WERI-Rb-1 (cell line): Measurements from ENCODE around the gene ACTL8.

Experiments
- DNase-seq: peaks from one replicate; pipeline ENCODE4 v3.0.0-alpha.2; 2020
- H3K27ac ChIP-seq: fragments of 250-450 bp; sonication (Bioruptor Pico); 2 replicates; pipeline ENCODE4 v1.5.1; 2020; ENCODE audit warnings: mild to moderate bottlenecking, moderate library complexity
- H3K27me3 ChIP-seq: fragments of 250-450 bp; sonication (Bioruptor Pico); 2 replicates; pipeline ENCODE4 v1.5.1; 2021; ENCODE audit warnings: mild to moderate bottlenecking, low read depth, moderate library complexity; ENCODE audit not compliant: insufficient read depth, severe bottlenecking
- H3K36me3 ChIP-seq: fragments of 250-450 bp; sonication (Bioruptor Pico); 2 replicates; pipeline ENCODE4 v1.5.1; 2020; ENCODE audit warnings: mild to moderate bottlenecking, moderate library complexity
- H3K4me3 ChIP-seq: 2 replicates; pipeline ENCODE4 v1.5.1; 2011; ENCODE audit warnings: low read depth, mild to moderate bottlenecking, control low read depth, low read length
- H3K9me3 ChIP-seq: fragments of 250-450 bp; sonication (Bioruptor Pico); 2 replicates; pipeline ENCODE4 v1.5.1; 2021; ENCODE audit warnings: mild to moderate bottlenecking, moderate library complexity; ENCODE audit not compliant: severe bottlenecking
- TF ChIP-seq, protein P1 (sequence below): IDR thresholded peaks from 2 replicates; pipeline ENCODE4 v1.5.1; 2011; ENCODE audit warnings: low read depth, mild to moderate bottlenecking, control low read depth, inconsistent platforms, low read length

Gene ACTL8

DNA sequence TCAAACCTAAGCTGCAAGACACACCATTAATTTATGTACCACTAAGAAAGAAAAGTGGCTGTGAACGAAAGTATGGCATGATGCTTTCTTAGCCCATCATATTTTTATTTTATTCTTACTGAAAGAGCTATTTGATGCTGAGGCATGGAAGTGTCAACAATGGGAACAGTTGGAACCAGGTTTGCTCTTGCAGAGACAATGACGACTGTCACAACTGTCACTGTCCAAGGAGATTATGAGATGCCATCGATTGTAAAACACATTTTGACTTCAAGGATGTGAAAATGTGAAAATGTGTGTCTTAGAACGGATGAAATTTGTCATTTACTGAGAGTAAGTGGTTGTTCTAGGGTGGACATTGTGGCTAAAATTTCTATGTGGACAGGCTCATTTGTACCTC lies 2.8 kb upstream of the ACTL8 start:
- Histone ChIP-seq H3K9me3 (peaks cover 19% of the 10 kb centered on the region), H3K27ac (no peak overlapping the region), H3K36me3 (no peaks in the 10 kb centered on the region), H3K4me3 (no peak overlapping the region), H3K27me3 (no peaks in the 10 kb centered on the region)
- DNase-seq: no peak
- TF ChIP-seq, protein P1, sequence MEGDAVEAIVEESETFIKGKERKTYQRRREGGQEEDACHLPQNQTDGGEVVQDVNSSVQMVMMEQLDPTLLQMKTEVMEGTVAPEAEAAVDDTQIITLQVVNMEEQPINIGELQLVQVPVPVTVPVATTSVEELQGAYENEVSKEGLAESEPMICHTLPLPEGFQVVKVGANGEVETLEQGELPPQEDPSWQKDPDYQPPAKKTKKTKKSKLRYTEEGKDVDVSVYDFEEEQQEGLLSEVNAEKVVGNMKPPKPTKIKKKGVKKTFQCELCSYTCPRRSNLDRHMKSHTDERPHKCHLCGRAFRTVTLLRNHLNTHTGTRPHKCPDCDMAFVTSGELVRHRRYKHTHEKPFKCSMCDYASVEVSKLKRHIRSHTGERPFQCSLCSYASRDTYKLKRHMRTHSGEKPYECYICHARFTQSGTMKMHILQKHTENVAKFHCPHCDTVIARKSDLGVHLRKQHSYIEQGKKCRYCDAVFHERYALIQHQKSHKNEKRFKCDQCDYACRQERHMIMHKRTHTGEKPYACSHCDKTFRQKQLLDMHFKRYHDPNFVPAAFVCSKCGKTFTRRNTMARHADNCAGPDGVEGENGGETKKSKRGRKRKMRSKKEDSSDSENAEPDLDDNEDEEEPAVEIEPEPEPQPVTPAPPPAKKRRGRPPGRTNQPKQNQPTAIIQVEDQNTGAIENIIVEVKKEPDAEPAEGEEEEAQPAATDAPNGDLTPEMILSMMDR: no peak

DNA sequence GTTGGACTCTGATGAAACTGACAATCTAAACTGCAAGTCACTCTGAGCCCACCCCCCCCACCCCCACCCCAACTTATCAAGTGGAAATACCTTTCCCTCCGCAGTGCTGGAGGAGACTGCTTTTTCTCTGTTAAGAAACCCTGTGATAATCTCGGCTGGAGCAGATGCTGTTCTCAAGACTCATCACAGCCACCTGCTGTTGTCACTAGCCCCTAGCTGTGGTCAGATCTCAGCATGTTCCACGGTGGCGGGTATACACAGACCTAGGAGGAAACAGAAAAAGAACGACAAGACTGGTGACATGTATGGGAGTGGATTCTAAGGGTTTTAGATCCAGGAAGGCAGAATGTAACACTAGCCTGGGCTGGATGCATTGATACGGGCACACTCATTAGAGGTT lies 2.3 kb downstream of the ACTL8 start:
- H3K36me3 ChIP-seq: no peaks in the 10 kb centered on the region
- TF ChIP-seq, protein P1: 0 out of 2 replicates have a peak, but pooled peaks have one; percentile 11
- peak; percentile 57 for DNase-seq
- peaks cover 40% of the 10 kb centered on the region for H3K9me3 ChIP-seq
- H3K27ac ChIP-seq: peak overlapping the region; percentile 41
- no peak overlapping the region for H3K4me3 ChIP-seq
- no peaks in the 10 kb centered on the region for H3K27me3 ChIP-seq

- Histone ChIP-seq H3K27ac (no peak overlapping the region), H3K9me3 (peaks cover 40% of the 10 kb centered on the region), H3K4me3 (no peak overlapping the region), H3K27me3 (no peaks in the 10 kb centered on the region), H3K36me3 (no peaks in the 10 kb centered on the region)
- DNase-seq: peak; percentile 43
- TF ChIP-seq, protein P1: peak; percentile 45
These were observed 4.0 kb downstream of the ACTL8 start for GRCh38 chr1:17759114-17759513.

DNA sequence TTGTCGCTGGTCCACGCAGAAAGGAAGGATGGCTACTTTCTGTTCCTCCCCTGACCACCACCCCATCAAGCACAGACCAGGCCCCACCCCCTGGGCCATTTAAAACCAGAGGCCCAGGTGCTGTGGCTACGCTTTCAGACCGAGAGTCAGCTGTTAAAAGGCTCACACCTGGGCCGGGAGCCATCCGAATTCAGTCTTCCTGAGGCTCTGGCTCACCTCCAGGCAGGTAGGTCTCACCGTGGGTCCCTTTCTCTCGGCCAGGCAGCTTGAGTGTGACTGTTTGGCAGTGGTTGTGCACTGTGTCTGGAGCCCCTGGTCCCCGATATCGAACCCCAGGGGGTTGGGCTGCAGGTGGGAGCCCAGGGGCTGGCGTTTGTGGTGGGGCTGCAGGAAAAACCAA lies 7.2 kb downstream of the ACTL8 start:
- TF ChIP-seq, protein P1: no peak
- Histone ChIP-seq H3K9me3 (peaks cover 21% of the 10 kb centered on the region), H3K4me3 (no peak overlapping the region), H3K27me3 (no peaks in the 10 kb centered on the region), H3K27ac (no peak overlapping the region), H3K36me3 (no peaks in the 10 kb centered on the region)
- no peak for DNase-seq

DNA sequence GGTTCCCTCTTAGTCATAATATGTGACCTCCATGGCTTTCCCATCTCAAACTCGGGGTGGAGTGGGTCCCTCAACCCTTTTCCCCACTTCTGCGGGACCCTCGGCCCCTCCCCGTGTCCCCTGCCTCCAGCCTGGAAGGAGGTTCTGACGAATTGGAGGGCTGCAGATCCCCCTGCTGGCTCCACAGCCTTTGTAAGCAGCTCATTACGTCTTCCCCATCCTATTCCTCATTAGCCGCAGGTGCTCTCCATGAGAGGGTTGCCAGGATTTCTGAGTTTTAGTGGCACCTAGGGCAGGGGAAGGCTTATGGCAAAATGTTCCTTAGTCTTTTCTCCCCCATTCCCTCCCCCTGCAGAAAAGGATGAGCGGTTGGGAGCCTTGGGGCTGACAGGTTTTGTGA lies 8.3 kb downstream of the ACTL8 start:
- H3K4me3 ChIP-seq: no peak overlapping the region
- H3K27ac ChIP-seq: no peak overlapping the region
- TF ChIP-seq, protein P1: no peak
- peaks cover 17% of the 10 kb centered on the region for H3K9me3 ChIP-seq
- no peaks in the 10 kb centered on the region for H3K27me3 ChIP-seq
- DNase-seq: no peak
- H3K36me3 ChIP-seq: no peaks in the 10 kb centered on the region

DNA sequence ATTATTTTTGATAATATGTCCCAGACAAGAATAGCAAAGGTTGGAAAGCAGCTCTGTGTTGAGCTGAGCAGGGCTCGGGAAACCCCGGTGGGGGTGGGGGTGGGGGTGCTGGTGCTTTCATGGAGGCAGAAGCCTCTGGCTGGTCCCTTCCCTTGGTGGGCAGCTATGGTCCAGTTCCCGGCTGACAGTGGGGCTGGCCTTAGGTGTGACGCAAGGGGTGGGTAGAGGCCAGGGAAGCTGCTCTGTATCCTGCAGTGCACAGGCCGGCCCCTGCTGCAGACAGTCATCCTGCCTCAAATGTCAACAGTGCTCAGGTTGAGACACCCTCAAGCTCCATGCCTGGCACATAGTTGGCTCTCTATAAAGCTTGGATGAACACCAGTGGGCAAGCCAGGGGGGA lies 8.9 kb downstream of the ACTL8 start:
- H3K4me3 ChIP-seq: no peak overlapping the region
- no peak for DNase-seq
- TF ChIP-seq, protein P1: no peak
- no peak overlapping the region for H3K27ac ChIP-seq
- H3K36me3 ChIP-seq: no peaks in the 10 kb centered on the region
- H3K27me3 ChIP-seq: no peaks in the 10 kb centered on the region
- peaks cover 11% of the 10 kb centered on the region for H3K9me3 ChIP-seq
